Liver (tissue), 3 donors: ENCODE results near the gene HDDC2.

ENCODE experiments used
- ATF3 ChIP-seq: IDR thresholded peaks from 2 replicates; pipeline ENCODE4 v1.6.1; 2016; ENCODE audit warnings: antibody characterized with exemption
- CTCF ChIP-seq: fragments of 150-350 bp; IDR thresholded peaks from 2 replicates; pipeline ENCODE4 v1.5.1; 2017; ENCODE audit warnings: improper control_type of control experiment, low read depth, low read length; ENCODE audit not compliant: missing input control
- EGR1 ChIP-seq, 2 donors: IDR thresholded peaks; 2 replicates each; pipeline ENCODE4 v1.6.1; 2016 to 2018; ENCODE audit warnings: antibody characterized with exemption in 2 of 2, low read depth in 2 of 2
- HNF4G ChIP-seq: IDR thresholded peaks from 2 replicates; pipeline ENCODE4 v1.6.1; 2016; ENCODE audit warnings: antibody characterized with exemption
- JUND ChIP-seq, 2 donors: IDR thresholded peaks; 2 replicates each; pipeline ENCODE4 v1.6.1; 2016; ENCODE audit warnings: antibody characterized with exemption in 2 of 2
- MAX ChIP-seq: IDR thresholded peaks from 2 replicates; pipeline ENCODE4 v1.6.1; 2016; ENCODE audit warnings: antibody characterized with exemption
- RAD21 ChIP-seq, 2 donors: IDR thresholded peaks; 2 replicates each; pipeline ENCODE4 v1.6.1; 2016; ENCODE audit warnings: antibody characterized with exemption in 2 of 2, mild to moderate bottlenecking in 2 of 2
- REST ChIP-seq: IDR thresholded peaks from 2 replicates; pipeline ENCODE4 v1.6.1; 2016; ENCODE audit warnings: antibody characterized with exemption, mild to moderate bottlenecking
- RXRA ChIP-seq, 2 donors: IDR thresholded peaks; 2 replicates each; pipeline ENCODE4 v1.6.1; 2017 to 2018; ENCODE audit warnings: antibody characterized with exemption in 2 of 2, mild to moderate bottlenecking in 1 of 2
- TAF1 ChIP-seq: conservative IDR thresholded peaks from 2 replicates; pipeline ENCODE4 v1.6.1; 2016; ENCODE audit warnings: antibody characterized with exemption, mild to moderate bottlenecking
- YY1 ChIP-seq: IDR thresholded peaks from 2 replicates; pipeline ENCODE4 v1.6.1; 2016; ENCODE audit warnings: antibody characterized with exemption, mild to moderate bottlenecking
- donor health status: healthy.
- donor health status: healthy.

- TF ChIP-seq CTCF (no peak), HNF4G (no peak), YY1 (no peak), RAD21 (IDR thresholded peaks at IDR 0.05) (no peak), JUND (IDR thresholded peaks at IDR 0.05) (no peak), EGR1 (IDR thresholded peaks at IDR 0.05; ENCODE audit: low read depth in 2 of 2) (no peak), RXRA (IDR thresholded peaks at IDR 0.05) (no peak), ATF3 (no peak), REST (no peak), MAX (no peak), TAF1 (no peak)
These were observed 3.3 kb upstream of the HDDC2 start for GRCh38 chr6:125304970-125305660.
